ENCODE data around the gene LUC7L2.

- peak; percentile 97 for TF ChIP-seq POLR2A (IDR thresholded peaks at IDR 0.05; ENCODE audit: low read depth, low read length)
- peak; percentile 99 for TF ChIP-seq POLR2AphosphoS5 (IDR thresholded peaks at IDR 0.05; ENCODE audit: low read depth, low read length)
- peak; percentile 93 for TF ChIP-seq TAF1 (IDR thresholded peaks at IDR 0.05; ENCODE audit: borderline replicate concordance, low read depth, low read length)
Measured at GRCh38 chr7:139359366-139360209, at the start of gene LUC7L2.
